H9 (cell line): ENCODE data around the gene ENPP5. TPM values are rescaled to one million over a fixed set of nuclear protein-coding genes. Genes with fewer than 3 reads are reported as not detected.

Experiments
- DNase-seq: peaks from one replicate; pipeline ENCODE4 v3.0.0-alpha.2; 2017
- H2AFZ ChIP-seq: one replicate; pipeline ENCODE4 v1.6.1; 2013; ENCODE audit warnings: mild to moderate bottlenecking, low read length, control low read depth, moderate library complexity
- H2AK5ac ChIP-seq: 2 replicates; pipeline ENCODE4 v1.6.1; 2013; ENCODE audit warnings: low read length, control low read depth, mixed read lengths; ENCODE audit not compliant: insufficient read length
- H2BK120ac ChIP-seq: one replicate; pipeline ENCODE4 v1.6.1; 2013; ENCODE audit warnings: low read depth, mild to moderate bottlenecking, low read length, control low read depth, inconsistent platforms; ENCODE audit not compliant: poor library complexity, severe bottlenecking
- H2BK12ac ChIP-seq: 2 replicates; pipeline ENCODE4 v1.6.1; 2013; ENCODE audit warnings: low read length, control low read depth, mixed read lengths, low read depth; ENCODE audit not compliant: insufficient read length
- H2BK15ac ChIP-seq: 2 replicates; pipeline ENCODE4 v1.6.1; 2013; ENCODE audit warnings: low read depth, low read length, control low read depth
- H2BK20ac ChIP-seq: one replicate; pipeline ENCODE4 v1.6.1; 2013; ENCODE audit warnings: low read depth, mild to moderate bottlenecking, low read length, control low read depth, inconsistent platforms; ENCODE audit not compliant: poor library complexity, severe bottlenecking
- H2BK5ac ChIP-seq: 2 replicates; pipeline ENCODE4 v1.6.1; 2013; ENCODE audit warnings: low read length, control low read depth, mixed read lengths; ENCODE audit not compliant: insufficient read length
- H3K14ac ChIP-seq: 2 replicates; pipeline ENCODE4 v1.6.1; 2013; ENCODE audit warnings: low read length, control low read depth; ENCODE audit not compliant: insufficient read depth
- H3K18ac ChIP-seq: 2 replicates; pipeline ENCODE4 v1.6.1; 2013; ENCODE audit warnings: low read depth, mild to moderate bottlenecking, mixed read lengths, low read length, control low read depth; ENCODE audit not compliant: insufficient read length
- H3K23ac ChIP-seq: 2 replicates; pipeline ENCODE4 v1.6.1; 2013; ENCODE audit warnings: low read length, control low read depth, mixed read lengths, low read depth; ENCODE audit not compliant: insufficient read length
- H3K23me2 ChIP-seq: 2 replicates; pipeline ENCODE4 v1.6.1; 2013; ENCODE audit warnings: low read depth, mild to moderate bottlenecking, mixed read lengths, low read length, control low read depth; ENCODE audit not compliant: insufficient read length, poor library complexity, severe bottlenecking
- H3K27ac ChIP-seq: 2 replicates; pipeline ENCODE4 v1.5.1; 2013; ENCODE audit warnings: low read length, control low read depth, mixed read lengths, low read depth; ENCODE audit not compliant: insufficient read length
- H3K27me3 ChIP-seq: 2 replicates; pipeline ENCODE4 v1.6.1; 2013; ENCODE audit warnings: low read length, control low read depth, inconsistent platforms; ENCODE audit not compliant: insufficient read depth
- H3K4ac ChIP-seq: 2 replicates; pipeline ENCODE4 v1.6.1; 2013; ENCODE audit warnings: low read depth, mild to moderate bottlenecking, control low read depth, inconsistent platforms, low read length, moderate library complexity
- H3K4me1 ChIP-seq: 2 replicates; pipeline ENCODE4 v1.6.1; 2013; ENCODE audit warnings: low read length, control low read depth, inconsistent platforms; ENCODE audit not compliant: insufficient read depth
- H3K4me2 ChIP-seq: 2 replicates; pipeline ENCODE4 v1.6.1; 2013; ENCODE audit warnings: low read length, control low read depth, mixed read lengths; ENCODE audit not compliant: insufficient read length, insufficient read depth
- H3K56ac ChIP-seq: 2 replicates; pipeline ENCODE4 v1.6.1; 2013; ENCODE audit warnings: low read depth, mild to moderate bottlenecking, mixed read lengths, low read length, control low read depth; ENCODE audit not compliant: insufficient read length
- H3K79me1 ChIP-seq: 2 replicates; pipeline ENCODE4 v1.6.1; 2013; ENCODE audit warnings: low read depth, mild to moderate bottlenecking, moderate library complexity, low read length, control low read depth, inconsistent platforms; ENCODE audit not compliant: insufficient read depth, poor library complexity, severe bottlenecking
- H3K79me2 ChIP-seq: 2 replicates; pipeline ENCODE4 v1.6.1; 2013; ENCODE audit warnings: low read length, control low read depth, inconsistent platforms; ENCODE audit not compliant: insufficient read depth
- H3K9ac ChIP-seq: 2 replicates; pipeline ENCODE4 v1.6.1; 2013; ENCODE audit warnings: low read length, control low read depth, mixed read lengths; ENCODE audit not compliant: insufficient read length; ENCODE audit errors: extremely low read depth
- H3K9me3 ChIP-seq: one replicate; pipeline ENCODE4 v1.6.1; 2013; ENCODE audit warnings: low read depth, low read length, inconsistent platforms; ENCODE audit not compliant: control insufficient read depth
- H3T11ph ChIP-seq: one replicate; pipeline ENCODE4 v1.6.1; 2013; ENCODE audit warnings: mild to moderate bottlenecking, low read length, control low read depth, inconsistent platforms
- H4K20me1 ChIP-seq: one replicate; pipeline ENCODE4 v1.6.1; 2013; ENCODE audit not compliant: control insufficient read depth, insufficient read length, insufficient read depth
- H4K5ac ChIP-seq: 2 replicates; pipeline ENCODE4 v1.6.1; 2013; ENCODE audit warnings: low read depth, mild to moderate bottlenecking, mixed read lengths, low read length, control low read depth; ENCODE audit not compliant: insufficient read length
- H4K8ac ChIP-seq: replicated peaks from 2 replicates; pipeline ENCODE4 v1.6.1; 2013; ENCODE audit warnings: low read length, control low read depth, mixed read lengths, low read depth; ENCODE audit not compliant: insufficient read length
- H4K91ac ChIP-seq: 2 replicates; pipeline ENCODE4 v1.6.1; 2013; ENCODE audit warnings: low read depth, mild to moderate bottlenecking, moderate library complexity, mixed read lengths, low read length, control low read depth; ENCODE audit not compliant: insufficient read length
- H3K27ac Mint-ChIP-seq, 3 experiments: 2 replicates in 2 of 3; 3 replicates in 1 of 3; pipeline ENCODE4 v1.8.0; 2020 to 2021; ENCODE audit warnings: mixed read lengths in 3 of 3, mild to moderate bottlenecking in 1 of 3, moderate library complexity in 1 of 3
- H3K27me3 Mint-ChIP-seq: 2 replicates; pipeline ENCODE4 v1.8.0; 2021; ENCODE audit warnings: low read depth, mild to moderate bottlenecking, moderate library complexity, mixed read lengths
- H3K36me3 Mint-ChIP-seq, 3 experiments: 2 replicates in 2 of 3; 3 replicates in 1 of 3; pipeline ENCODE4 v1.8.0; 2020 to 2021; ENCODE audit warnings: low read depth in 3 of 3, mixed read lengths in 3 of 3; ENCODE audit not compliant: insufficient read depth in 1 of 3
- H3K4me1 Mint-ChIP-seq, 2 experiments: 2 replicates each; pipeline ENCODE4 v1.8.0; 2020; ENCODE audit warnings: mixed read lengths in 2 of 2
- H3K4me3 Mint-ChIP-seq, 2 experiments: 2 replicates in 1 of 2; 3 replicates in 1 of 2; pipeline ENCODE4 v1.8.0; 2020 to 2021; ENCODE audit warnings: mild to moderate bottlenecking in 2 of 2, mixed read lengths in 2 of 2, moderate library complexity in 1 of 2
- H3K9me3 Mint-ChIP-seq, 2 experiments: 2 replicates in 1 of 2; 3 replicates in 1 of 2; pipeline ENCODE4 v1.8.0; 2020; ENCODE audit warnings: mild to moderate bottlenecking in 2 of 2, mixed read lengths in 2 of 2, moderate library complexity in 1 of 2
- WGBS: extraction: QIAGEN DNeasy Blood & Tissue Kit; methylation state at CpG from one replicate; pipeline ENCODE4 v1.1.7; 2013; ENCODE audit warnings: missing lambda C conversion rate, low lambda C conversion rate, mixed read lengths; ENCODE audit not compliant: insufficient read length; ENCODE audit errors: extremely low coverage; 5-methylcytosine and 5-hydroxymethylcytosine counted together
- total RNA-seq: library from RNA; stranded (reverse); gene quantifications from 2 replicates; pipeline ENCODE4 v1.2.1, GENCODE V29; 2021
- TF ChIP-seq, protein P1 (sequence below): fragments of 200-600 bp; sonication (generic); conservative IDR thresholded peaks from 3 replicates; pipeline ENCODE4 v1.8.0; 2021; ENCODE audit warnings: antibody characterized with exemption, mild to moderate bottlenecking

Gene ENPP5
- total RNA-seq, 1 experiment from 2014 or later, result 4.6 TPM

DNA sequence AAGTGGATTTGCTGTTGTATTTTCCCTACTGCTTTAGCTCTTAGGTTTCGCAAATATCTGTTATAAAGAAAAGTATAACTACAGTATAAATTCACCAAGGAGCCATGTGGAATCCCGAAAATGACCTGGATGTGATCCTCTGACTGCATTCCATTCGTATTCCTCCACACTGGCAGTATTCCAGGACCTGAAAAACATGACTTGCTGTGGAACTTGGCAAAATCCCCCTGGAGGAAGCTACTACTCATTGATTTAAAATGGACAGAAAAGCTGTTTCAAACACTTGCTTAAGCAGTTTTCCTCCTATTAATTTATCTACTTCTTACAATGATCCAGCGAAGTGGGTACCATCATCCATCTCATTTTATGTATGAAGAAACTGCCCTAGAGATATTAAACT is 13.3 kb upstream of the ENPP5 start:
- Histone ChIP-seq H4K20me1 (no peaks in the 10 kb centered on the region), H3K4ac (no peak overlapping the region), H3T11ph (no peak overlapping the region), H3K27me3 (no peaks in the 10 kb centered on the region), H3K79me2 (no peaks in the 10 kb centered on the region), H2BK20ac (no peak overlapping the region), H3K56ac (no peak overlapping the region), H3K4me1 (no peaks in the 10 kb centered on the region), H4K8ac (no peak overlapping the region), H2BK12ac (no peak overlapping the region), H4K91ac (no peak overlapping the region), H2BK120ac (no peak overlapping the region), H3K14ac (no peak overlapping the region), H4K5ac (no peak overlapping the region), H3K9me3 (no peaks in the 10 kb centered on the region), H3K79me1 (no peaks in the 10 kb centered on the region), H3K18ac (no peak overlapping the region), H2AK5ac (no peak overlapping the region), H2BK15ac (no peak overlapping the region), H3K23me2 (no peaks in the 10 kb centered on the region), H3K27ac (no peak overlapping the region), H3K23ac (no peak overlapping the region), H2AFZ (no peak overlapping the region), H3K9ac (no peak overlapping the region), H2BK5ac (no peak overlapping the region), H3K4me2 (no peak overlapping the region)
- H3K4me3 Mint-ChIP-seq, result no peak overlapping the region
- H3K9me3 Mint-ChIP-seq, result no peaks in the 10 kb centered on the region
- TF ChIP-seq, protein P1, sequence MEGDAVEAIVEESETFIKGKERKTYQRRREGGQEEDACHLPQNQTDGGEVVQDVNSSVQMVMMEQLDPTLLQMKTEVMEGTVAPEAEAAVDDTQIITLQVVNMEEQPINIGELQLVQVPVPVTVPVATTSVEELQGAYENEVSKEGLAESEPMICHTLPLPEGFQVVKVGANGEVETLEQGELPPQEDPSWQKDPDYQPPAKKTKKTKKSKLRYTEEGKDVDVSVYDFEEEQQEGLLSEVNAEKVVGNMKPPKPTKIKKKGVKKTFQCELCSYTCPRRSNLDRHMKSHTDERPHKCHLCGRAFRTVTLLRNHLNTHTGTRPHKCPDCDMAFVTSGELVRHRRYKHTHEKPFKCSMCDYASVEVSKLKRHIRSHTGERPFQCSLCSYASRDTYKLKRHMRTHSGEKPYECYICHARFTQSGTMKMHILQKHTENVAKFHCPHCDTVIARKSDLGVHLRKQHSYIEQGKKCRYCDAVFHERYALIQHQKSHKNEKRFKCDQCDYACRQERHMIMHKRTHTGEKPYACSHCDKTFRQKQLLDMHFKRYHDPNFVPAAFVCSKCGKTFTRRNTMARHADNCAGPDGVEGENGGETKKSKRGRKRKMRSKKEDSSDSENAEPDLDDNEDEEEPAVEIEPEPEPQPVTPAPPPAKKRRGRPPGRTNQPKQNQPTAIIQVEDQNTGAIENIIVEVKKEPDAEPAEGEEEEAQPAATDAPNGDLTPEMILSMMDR, result no peak; the same call in 2 of the 3 replicates
- peaks cover 4% of the 10 kb centered on the region for H3K27me3 Mint-ChIP-seq
- H3K4me1 Mint-ChIP-seq, result no peaks in the 10 kb centered on the region
- H3K36me3 Mint-ChIP-seq, result no peaks in the 10 kb centered on the region
- no peak overlapping the region for H3K27ac Mint-ChIP-seq
- no peak for DNase-seq
- WGBS, result no CpG with 5 or more reads among the region's 4 CpGs
